Activated naive CD4-positive, alpha-beta T cell treated with anti-CD3 and anti-CD28 coated beads for 36 hours (primary cell): ENCODE data around the gene UAP1L1. TPM values are rescaled to one million over a fixed set of nuclear protein-coding genes. Genes with fewer than 3 reads are reported as not detected.

Source experiments
- CTCF ChIA-PET: fragments of 350-600 bp; sonication (Branson Sonifier 250); formaldehyde crosslinking; loops from one replicate; lab custom pipeline; 2021; ENCODE audit warnings: antibody characterized with exemption; lab: Charles Lee
- DNase-seq: peaks from one replicate; pipeline ENCODE4 v3.0.0-alpha.2; 2020
- H3K27ac Mint-ChIP-seq: one replicate; pipeline ENCODE4 v1.8.0; 2021; ENCODE audit warnings: mild to moderate bottlenecking, mixed read lengths
- H3K27me3 Mint-ChIP-seq: one replicate; pipeline ENCODE4 v1.8.0; 2021; ENCODE audit warnings: low read depth, mixed read lengths
- H3K36me3 Mint-ChIP-seq: one replicate; pipeline ENCODE4 v1.8.0; 2021; ENCODE audit warnings: low read depth, mixed read lengths
- H3K4me1 Mint-ChIP-seq: one replicate; pipeline ENCODE4 v1.8.0; 2021; ENCODE audit warnings: low read depth, mixed read lengths
- H3K4me3 Mint-ChIP-seq: one replicate; pipeline ENCODE4 v1.8.0; 2021; ENCODE audit warnings: mild to moderate bottlenecking, moderate library complexity, mixed read lengths
- H3K9me3 Mint-ChIP-seq: one replicate; pipeline ENCODE4 v1.8.0; 2021; ENCODE audit warnings: mixed read lengths
- intact Hi-C: fragments of 100-400 bp; cut with micrococcal nuclease; formaldehyde crosslinking; loops from one replicate; pipeline ENCODE4 v1.15.1; 2023
- total RNA-seq, 2 experiments: library from RNA; stranded (reverse); gene quantifications; one replicate each; pipeline ENCODE4 v1.2.3, GENCODE V29; 2021

Gene UAP1L1
- total RNA-seq, 2 experiments from 2014 or later, result 2.6 to 3.4 TPM

- H3K27ac Mint-ChIP-seq, result peak overlapping the region; percentile 90
- CTCF ChIA-PET, result interaction anchor here (0.9 to 1.8 kb wide), 7 partner anchors 10 to 236 kb away, joined by 3 to 10 read pairs (median 4); no protein-coding TSS in a partner anchor
- H3K4me3 Mint-ChIP-seq, result peak overlapping the region; percentile 91
- intact Hi-C loops, result loop anchor here (1.0 to 5.0 kb wide), 9 partner anchors 22 to 294 kb away; partner anchors contain the start of genes ANAPC2, EXD3, LRRC26 and MAN1B1
- H3K9me3 Mint-ChIP-seq, result no peaks in the 10 kb centered on the region
- peaks cover 17% of the 10 kb centered on the region for H3K4me1 Mint-ChIP-seq
- peaks cover 7% of the 10 kb centered on the region for H3K36me3 Mint-ChIP-seq
- peaks cover 2% of the 10 kb centered on the region for H3K27me3 Mint-ChIP-seq
- DNase-seq, result peak; percentile 27
Measured at GRCh38 chr9:137128862-137129455, 51.6 kb downstream of the UAP1L1 start.

- CTCF ChIA-PET, result interaction anchor here (0.6 to 1.9 kb wide), 9 partner anchors 11 to 236 kb away, joined by 3 to 10 read pairs (median 4); partner anchors contain the start of gene RNF224
- Mint-ChIP-seq H3K27me3 (peaks cover 5% of the 10 kb centered on the region), H3K27ac (peak overlapping the region; percentile 74), H3K36me3 (peaks cover 7% of the 10 kb centered on the region), H3K4me1 (peaks cover 17% of the 10 kb centered on the region), H3K4me3 (peak overlapping the region; percentile 91), H3K9me3 (no peaks in the 10 kb centered on the region)
- intact Hi-C loops, result loop anchor here (1.0 to 5.0 kb wide), 8 partner anchors 21 to 112 kb away; partner anchors contain the start of genes ANAPC2, LRRC26, MAN1B1 and NPDC1
- DNase-seq, result peak; percentile 92
Measured at GRCh38 chr9:137129456-137130175, 52.3 kb downstream of the UAP1L1 start.

- H3K27ac Mint-ChIP-seq, result no peak overlapping the region
- intact Hi-C loops, result no loop called here
- H3K27me3 Mint-ChIP-seq, result peaks cover 5% of the 10 kb centered on the region
- peaks cover 17% of the 10 kb centered on the region for H3K4me1 Mint-ChIP-seq
- DNase-seq, result no peak
- H3K4me3 Mint-ChIP-seq, result peak overlapping the region; percentile 72
- CTCF ChIA-PET, result interaction anchor here (0.6 to 1.9 kb wide), 9 partner anchors 8 to 237 kb away, joined by 3 to 10 read pairs (median 3); partner anchors contain the start of gene RNF224
- peaks cover 7% of the 10 kb centered on the region for H3K36me3 Mint-ChIP-seq
- no peaks in the 10 kb centered on the region for H3K9me3 Mint-ChIP-seq
Measured at GRCh38 chr9:137130176-137130755, 52.9 kb downstream of the UAP1L1 start.

Other genes starting within 250 kb of the UAP1L1 start
- gene AJM1, start 235.0 kb upstream of the UAP1L1 start, total RNA-seq, result 1 to 10 TPM; 1.7 to 2.0 TPM
- 100 to 1,000 TPM; 110 to 116 TPM for gene PHPT1, start 228.1 kb upstream of the UAP1L1 start, total RNA-seq
- 10 to 100 TPM; 15.9 to 16.1 TPM for gene MAMDC4, start 225.2 kb upstream of the UAP1L1 start, total RNA-seq
- gene EDF1, start 211.2 kb upstream of the UAP1L1 start, total RNA-seq, result 100 to 1,000 TPM; 259 to 288 TPM
- gene TRAF2, start 191.0 kb upstream of the UAP1L1 start, total RNA-seq, result 10 to 100 TPM; 39.7 to 41.8 TPM
- gene FBXW5, start 132.8 kb upstream of the UAP1L1 start, total RNA-seq, result 10 to 100 TPM; 44.0 to 47.8 TPM
- gene C8G, start 132.3 kb upstream of the UAP1L1 start, total RNA-seq, result under 1 TPM in 1 of 2 experiments, not detected in 1; 0.83 TPM
- gene LCN12, start 125.2 kb upstream of the UAP1L1 start, total RNA-seq, result 1 to 10 TPM; 1.1 to 1.9 TPM
- not detected for gene PTGDS, start 100.0 kb upstream of the UAP1L1 start, total RNA-seq
- gene LCNL1, start 94.5 kb upstream of the UAP1L1 start, total RNA-seq, result not detected
- gene PAXX, start 85.1 kb upstream of the UAP1L1 start, total RNA-seq, result 10 to 100 TPM; 75.9 to 76.8 TPM
- gene CLIC3, start 80.9 kb upstream of the UAP1L1 start, total RNA-seq, result not detected
- gene ABCA2, start 49.3 kb upstream of the UAP1L1 start, total RNA-seq, result 1 to 10 TPM; 4.1 to 4.7 TPM
- gene FUT7, start 45.4 kb upstream of the UAP1L1 start, total RNA-seq, result not detected
- 10 to 100 TPM; 14.2 to 15.9 TPM for gene NPDC1, start 31.3 kb upstream of the UAP1L1 start, total RNA-seq
- gene ENTPD2, start 23.5 kb upstream of the UAP1L1 start, total RNA-seq, result not detected
- gene SAPCD2, start 7.0 kb upstream of the UAP1L1 start, total RNA-seq, result 1 to 10 TPM; 3.8 to 3.9 TPM
- gene MAN1B1, start 9.5 kb downstream of the UAP1L1 start, total RNA-seq, result 10 to 100 TPM; 18.7 to 18.9 TPM
- gene DPP7, start 37.2 kb downstream of the UAP1L1 start, total RNA-seq, result 100 to 1,000 TPM; 162 to 167 TPM
- gene GRIN1, start 61.6 kb downstream of the UAP1L1 start, total RNA-seq, result under 1 TPM in 1 of 2 experiments, not detected in 1; 0.35 TPM
- gene LRRC26, start 92.5 kb downstream of the UAP1L1 start, total RNA-seq, result not detected
- gene TMEM210, start 94.5 kb downstream of the UAP1L1 start, total RNA-seq, result not detected
- gene ANAPC2, start 111.0 kb downstream of the UAP1L1 start, total RNA-seq, result 10 to 100 TPM; 34.8 to 36.6 TPM
- 10 to 100 TPM; 48.2 to 49.9 TPM for gene SSNA1, start 111.2 kb downstream of the UAP1L1 start, total RNA-seq
- gene TPRN, start 123.2 kb downstream of the UAP1L1 start, total RNA-seq, result 1 to 10 TPM; 2.1 to 2.6 TPM
- gene TMEM203, start 128.1 kb downstream of the UAP1L1 start, total RNA-seq, result 10 to 100 TPM; 21.8 to 23.2 TPM
- gene NDOR1, start 128.2 kb downstream of the UAP1L1 start, total RNA-seq, result 10 to 100 TPM; 25.3 to 26.1 TPM
- 1 to 10 TPM; 4.9 to 5.0 TPM for gene RNF208, start 144.7 kb downstream of the UAP1L1 start, total RNA-seq
- gene CYSRT1, start 147.7 kb downstream of the UAP1L1 start, total RNA-seq, result under 1 TPM; 0.17 to 0.26 TPM
- not detected for gene RNF224, start 150.0 kb downstream of the UAP1L1 start, total RNA-seq
- not detected for gene SLC34A3, start 153.4 kb downstream of the UAP1L1 start, total RNA-seq
- gene TUBB4B, start 163.8 kb downstream of the UAP1L1 start, total RNA-seq, result 100 to 1,000 TPM; 193 to 196 TPM
- gene STPG3, start 173.8 kb downstream of the UAP1L1 start, total RNA-seq, result not detected
- gene NELFB, start 177.8 kb downstream of the UAP1L1 start, total RNA-seq, result 10 to 100 TPM; 47.0 to 47.1 TPM
- gene TOR4A, start 200.2 kb downstream of the UAP1L1 start, total RNA-seq, result 1 to 10 TPM in 1 of 2 experiments, under 1 TPM in 1; 0.93 to 1.1 TPM
- 1 to 10 TPM; 1.8 to 2.2 TPM for gene NRARP, start 224.8 kb downstream of the UAP1L1 start, total RNA-seq